Effector memory CD8-positive, alpha-beta T cell (primary cell): ENCODE results near the gene ACOXL.
A peak's percentile ranks its signal among the peaks of the same experiment; 100 is the strongest.

ENCODE experiments used
- ATAC-seq: fragments of 150-1000 bp; cut with Tn5 transposase; replicated peaks from 2 replicates; pipeline ENCODE4 v1.10.0; 2021; ENCODE audit warnings: mild to moderate bottlenecking, moderate library complexity
- DNase-seq, 3 experiments: peaks; one replicate each; pipeline ENCODE4 v3.0.0; 2021
- H3K27ac Mint-ChIP-seq, 2 donors: one replicate each; pipeline ENCODE4 v1.8.0; 2022; ENCODE audit warnings: mild to moderate bottlenecking in 2 of 2, mixed read lengths in 2 of 2, moderate library complexity in 2 of 2
- H3K27me3 Mint-ChIP-seq, 2 donors: one replicate each; pipeline ENCODE4 v1.8.0; 2022; ENCODE audit warnings: mixed read lengths in 2 of 2
- H3K36me3 Mint-ChIP-seq: one replicate; pipeline ENCODE4 v1.8.0; 2022; ENCODE audit warnings: mild to moderate bottlenecking, moderate library complexity, mixed read lengths; ENCODE audit not compliant: insufficient read depth
- H3K4me1 Mint-ChIP-seq, 2 donors: one replicate each; pipeline ENCODE4 v1.8.0; 2022; ENCODE audit warnings: low read depth in 2 of 2, mixed read lengths in 2 of 2
- H3K4me3 Mint-ChIP-seq, 2 donors: one replicate each; pipeline ENCODE4 v1.8.0; 2022; ENCODE audit warnings: mild to moderate bottlenecking in 2 of 2, mixed read lengths in 2 of 2, moderate library complexity in 2 of 2
- H3K9me3 Mint-ChIP-seq, 2 donors: one replicate each; pipeline ENCODE4 v1.8.0; 2022; ENCODE audit warnings: mixed read lengths in 2 of 2

ACOXL gene

GRCh38 chr2:111159641-111160040, 427.3 kb downstream of the ACOXL start:
- H3K4me1 Mint-ChIP-seq: peaks cover 14 to 22% of the 10 kb centered on the region in 2 donors
- H3K27me3 Mint-ChIP-seq: no peaks in the 10 kb centered on the region
- ATAC-seq (no peak), DNase-seq (no peak)
- H3K9me3 Mint-ChIP-seq: no peaks in the 10 kb centered on the region
- no peak overlapping the region for H3K27ac Mint-ChIP-seq
- no peak overlapping the region for H3K4me3 Mint-ChIP-seq
- peaks cover 7% of the 10 kb centered on the region for H3K36me3 Mint-ChIP-seq

- peaks cover 14 to 19% of the 10 kb centered on the region in 2 donors for H3K4me1 Mint-ChIP-seq
- no peaks in the 10 kb centered on the region for H3K27me3 Mint-ChIP-seq
- H3K27ac Mint-ChIP-seq: peak overlapping the region in 1 of 2 donors; percentile 5
- DNase-seq (no peak), ATAC-seq (no peak)
- H3K36me3 Mint-ChIP-seq: peaks cover 13% of the 10 kb centered on the region
- no peak overlapping the region for H3K4me3 Mint-ChIP-seq
- H3K9me3 Mint-ChIP-seq: no peaks in the 10 kb centered on the region
Measured at GRCh38 chr2:111160758-111161157, 428.4 kb downstream of the ACOXL start.

DNA sequence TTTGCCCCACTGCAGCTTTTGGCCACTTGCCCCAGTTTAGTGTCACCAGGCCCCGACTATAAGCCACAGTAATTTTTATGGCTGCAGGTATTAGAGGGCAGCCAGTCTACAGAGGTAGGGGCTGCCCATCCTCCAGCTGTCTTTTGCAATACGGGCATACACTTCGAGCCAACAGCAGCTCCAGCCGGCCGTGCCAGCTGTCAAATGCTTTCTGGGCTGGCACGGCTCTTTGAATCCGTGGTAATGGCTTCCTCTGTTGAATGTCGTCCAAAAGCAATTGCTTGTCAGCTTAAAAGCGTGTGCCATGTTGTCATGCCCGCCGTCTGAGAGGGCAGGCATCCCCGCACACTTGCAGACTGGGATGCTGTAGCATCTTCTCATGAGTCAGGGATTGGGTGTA, 429.6 kb downstream of the ACOXL start:
- Mint-ChIP-seq H3K4me1 (peaks cover 7 to 16% of the 10 kb centered on the region in 2 donors), H3K36me3 (peaks cover 16% of the 10 kb centered on the region), H3K9me3 (no peaks in the 10 kb centered on the region)

GRCh38 chr2:111162718-111163331, 430.5 kb downstream of the ACOXL start:
- no peaks in the 10 kb centered on the region for H3K9me3 Mint-ChIP-seq
- no peak for DNase-seq
- ATAC-seq: no peak
- no peaks in the 10 kb centered on the region for H3K27me3 Mint-ChIP-seq
- H3K27ac Mint-ChIP-seq: peak overlapping the region; percentile 16 to 59
- H3K4me3 Mint-ChIP-seq: no peak overlapping the region
- H3K4me1 Mint-ChIP-seq: peaks cover 6 to 17% of the 10 kb centered on the region in 2 donors
- H3K36me3 Mint-ChIP-seq: peaks cover 20% of the 10 kb centered on the region

More for the DNA sequence above, 429.6 kb downstream of the ACOXL start:
- Mint-ChIP-seq H3K27ac (no peak overlapping the region), H3K4me3 (no peak overlapping the region), H3K27me3 (no peaks in the 10 kb centered on the region)
- ATAC-seq (no peak), DNase-seq (no peak)

- H3K9me3 Mint-ChIP-seq: no peaks in the 10 kb centered on the region
- H3K27ac Mint-ChIP-seq: no peak overlapping the region
- DNase-seq (no peak), ATAC-seq (no peak)
- peaks cover 20% of the 10 kb centered on the region for H3K36me3 Mint-ChIP-seq
- H3K4me1 Mint-ChIP-seq: peaks cover 6 to 16% of the 10 kb centered on the region in 2 donors
- no peaks in the 10 kb centered on the region for H3K27me3 Mint-ChIP-seq
- no peak overlapping the region for H3K4me3 Mint-ChIP-seq
Measured at GRCh38 chr2:111164078-111164477, 431.7 kb downstream of the ACOXL start.

DNA sequence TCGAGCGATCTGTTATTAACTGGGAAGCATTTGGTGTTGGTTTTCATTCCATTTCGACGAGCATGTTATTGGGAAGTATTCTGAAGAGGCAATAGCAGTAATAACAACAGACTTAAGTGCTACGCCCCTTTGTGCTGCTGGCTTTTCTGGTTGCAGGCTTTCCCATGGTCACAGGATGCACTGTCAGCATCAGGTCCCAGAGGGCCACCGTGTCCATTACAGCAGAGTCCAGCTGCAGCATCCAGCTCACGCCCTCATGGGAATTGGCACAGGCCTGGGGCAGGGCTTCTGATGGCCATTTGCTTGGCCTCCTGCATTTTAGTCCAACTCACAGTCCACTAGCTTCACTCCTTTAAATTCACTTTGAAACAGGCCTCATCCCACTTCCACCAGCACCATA, 432.7 kb downstream of the ACOXL start:
- H3K36me3 Mint-ChIP-seq: peaks cover 20% of the 10 kb centered on the region

GRCh38 chr2:111166115-111166514, 433.7 kb downstream of the ACOXL start:
- Mint-ChIP-seq H3K36me3 (peaks cover 20% of the 10 kb centered on the region), H3K4me3 (no peak overlapping the region), H3K27me3 (no peaks in the 10 kb centered on the region), H3K4me1 (peaks cover 6 to 11% of the 10 kb centered on the region in 2 donors), H3K27ac (no peak overlapping the region), H3K9me3 (no peaks in the 10 kb centered on the region)
- ATAC-seq (no peak), DNase-seq (no peak)

More for the DNA sequence above, 432.7 kb downstream of the ACOXL start:
- peaks cover 6 to 15% of the 10 kb centered on the region in 2 donors for H3K4me1 Mint-ChIP-seq
- no peak for ATAC-seq
- no peaks in the 10 kb centered on the region for H3K27me3 Mint-ChIP-seq
- no peak for DNase-seq
- H3K9me3 Mint-ChIP-seq: no peaks in the 10 kb centered on the region
- no peak overlapping the region for H3K27ac Mint-ChIP-seq
- no peak overlapping the region for H3K4me3 Mint-ChIP-seq

DNA sequence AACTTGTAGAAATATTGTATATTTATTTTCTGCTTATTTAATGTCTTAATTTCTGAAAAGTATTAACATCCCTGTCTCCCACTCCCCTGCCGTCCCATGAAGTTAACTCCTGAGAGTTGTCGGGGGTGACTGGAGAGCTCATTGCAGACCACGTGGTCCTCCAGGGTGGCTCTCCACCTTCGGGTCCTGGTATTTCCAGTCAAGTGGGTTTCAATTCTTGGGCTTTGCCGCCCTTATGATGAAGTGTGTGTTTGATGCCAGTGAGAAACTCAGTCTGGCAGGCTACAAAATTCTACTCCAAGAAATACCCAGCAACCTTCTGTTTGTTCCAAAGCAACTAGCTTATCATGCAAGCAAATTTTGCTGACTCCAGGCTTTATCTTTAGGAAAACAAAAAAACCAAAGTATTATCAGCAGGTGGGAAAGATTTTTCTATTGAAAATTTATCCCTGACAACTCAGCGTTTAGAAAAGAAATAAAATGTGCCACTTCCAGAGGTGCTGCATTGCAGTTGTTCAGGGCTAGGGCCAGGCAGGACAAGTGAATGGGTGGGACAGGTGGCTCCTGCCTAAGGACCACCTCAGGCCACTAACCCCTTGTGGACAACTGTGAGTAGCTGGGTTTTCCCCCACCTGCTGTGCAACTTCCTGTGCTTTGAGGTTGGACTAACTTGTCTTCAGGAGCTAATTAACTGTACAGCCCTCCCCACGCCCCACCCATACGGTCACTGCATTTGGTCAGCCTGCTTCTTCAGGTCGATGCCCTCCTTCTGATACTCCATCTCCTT, 434.9 kb downstream of the ACOXL start:
- Mint-ChIP-seq H3K9me3 (no peaks in the 10 kb centered on the region), H3K27me3 (peaks cover 0 to 6% of the 10 kb centered on the region in 2 donors), H3K27ac (no peak overlapping the region), H3K4me3 (no peak overlapping the region), H3K36me3 (peaks cover 20% of the 10 kb centered on the region), H3K4me1 (peaks cover 3 to 9% of the 10 kb centered on the region in 2 donors)
- no peak for DNase-seq
- no peak for ATAC-seq

GRCh38 chr2:111167863-111168162, 435.4 kb downstream of the ACOXL start:
- Mint-ChIP-seq H3K4me1 (peaks cover under 1 to 6% of the 10 kb centered on the region in 2 donors), H3K4me3 (no peak overlapping the region), H3K36me3 (peaks cover 19% of the 10 kb centered on the region), H3K27ac (no peak overlapping the region), H3K9me3 (no peaks in the 10 kb centered on the region), H3K27me3 (peaks cover 0 to 6% of the 10 kb centered on the region in 2 donors)
- DNase-seq (no peak), ATAC-seq (no peak)
